NCI-H748 treated with DMSO at 0.1 percent for 48 hours (cell line): ENCODE results near the gene CUTC.
"Not testable (repeated sequence)": the region's sequence is repeated elsewhere in the genome, so short reads cannot be mapped to it uniquely, and the experiment has no call there.

Experiments
- DNase-seq: peaks from one replicate; lab custom pipeline; 2025; lab: John Stamatoyannopoulos, UW

The CUTC gene

GRCh38 chr10:99742701-99743100 is 10.7 kb downstream of the CUTC start:
- DNase-seq, result no peak

GRCh38 chr10:99743841-99744240 is 11.8 kb downstream of the CUTC start:
- no peak for DNase-seq

- DNase-seq, result not testable (repeated sequence)
These were observed 14.1 kb downstream of the CUTC start for GRCh38 chr10:99746166-99746565.

GRCh38 chr10:99748823-99749451 is 16.9 kb downstream of the CUTC start:
- no peak for DNase-seq

- no peak for DNase-seq
These were observed 18.6 kb downstream of the CUTC start for GRCh38 chr10:99750641-99751040.

- DNase-seq, result no peak
These were observed 22.6 kb downstream of the CUTC start for GRCh38 chr10:99754670-99755069.

GRCh38 chr10:99756159-99756558 is 24.1 kb downstream of the CUTC start:
- DNase-seq, result no peak

GRCh38 chr10:99758211-99758891 is 26.3 kb downstream of the CUTC start:
- DNase-seq, result no peak

- no peak for DNase-seq
These were observed 28.3 kb downstream of the CUTC start for GRCh38 chr10:99760321-99760720.

- DNase-seq, result no peak
These were observed 29.3 kb downstream of the CUTC start for GRCh38 chr10:99761365-99761764.

GRCh38 chr10:99765672-99766301 is 33.8 kb downstream of the CUTC start:
- no peak for DNase-seq

- no peak for DNase-seq
These were observed 34.3 kb downstream of the CUTC start for GRCh38 chr10:99766302-99766681.

GRCh38 chr10:99767901-99768300 is 35.9 kb downstream of the CUTC start:
- no peak for DNase-seq

- no peak for DNase-seq
These were observed 36.5 kb downstream of the CUTC start for GRCh38 chr10:99768556-99768955.

- DNase-seq, result no peak
These were observed 37.7 kb downstream of the CUTC start for GRCh38 chr10:99769706-99770105.

- DNase-seq, result no peak
These were observed 38.5 kb downstream of the CUTC start for GRCh38 chr10:99770408-99771045.

- no peak for DNase-seq
These were observed 43.8 kb downstream of the CUTC start for GRCh38 chr10:99775850-99776249.

- no peak for DNase-seq
These were observed 46.1 kb downstream of the CUTC start for GRCh38 chr10:99777918-99778714.

- no peak for DNase-seq
These were observed 47.3 kb downstream of the CUTC start for GRCh38 chr10:99779335-99779734.

GRCh38 chr10:99781734-99782429 is 49.8 kb downstream of the CUTC start:
- DNase-seq, result no peak

GRCh38 chr10:99782447-99783286 is 50.6 kb downstream of the CUTC start, which contains the start of gene ABCC2:
Gene ABCC2 (plus strand): TSS chr10:99782640. CDS start chr10:99782845, 205 bp downstream.
- no peak for DNase-seq
